Measurements from ENCODE around the gene ASB7.

The ASB7 gene

GRCh38 chr15:100681335-100681746 lies 79.0 kb downstream of the ASB7 start (continued):
- TF ChIP-seq KLF10 (tag by site-specific recombination; IDR thresholded peaks at IDR 0.05) (no peak), ZNF768 (tag by site-specific recombination; IDR thresholded peaks at IDR 0.05) (no peak), ZNF664 (tag by site-specific recombination; IDR thresholded peaks at IDR 0.05) (no peak), ZNF571 (tag by site-specific recombination; IDR thresholded peaks at IDR 0.05) (no peak), ZNF449 (tag by site-specific recombination; IDR thresholded peaks at IDR 0.05) (no peak)

DNA sequence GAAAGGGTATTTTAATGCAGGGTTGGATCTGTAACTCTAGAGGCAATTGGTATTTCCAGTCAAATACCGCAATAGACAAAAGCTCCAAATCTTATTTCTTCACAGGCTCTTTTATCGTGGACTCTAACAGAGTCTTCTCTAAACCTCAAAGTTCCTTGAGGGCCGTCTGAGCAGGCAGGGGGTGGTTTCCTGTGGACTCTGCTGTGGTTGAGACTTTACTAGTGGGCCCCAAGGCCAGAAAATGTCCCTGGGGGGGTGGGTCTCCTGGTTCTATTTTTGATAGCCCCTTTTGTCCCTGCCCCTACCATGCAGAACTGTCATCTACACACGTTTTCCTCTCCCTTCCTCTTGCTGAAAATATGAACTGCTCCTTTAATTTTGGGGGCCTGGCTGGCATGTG lies 80.1 kb downstream of the ASB7 start:
- Histone ChIP-seq H3K9me3 (ENCODE audit: control insufficient read depth, insufficient read depth, low read depth, low read length) (no peaks in the 10 kb centered on the region; the same call in 1 of the 2 replicates), H3K4me3 (ENCODE audit: low read depth, low read length) (no peak overlapping the region), H3K27ac (ENCODE audit: extremely low read depth, low read depth, low read length) (no peak overlapping the region), H3K36me3 (ENCODE audit: control insufficient read depth in 2 of 2, insufficient read depth in 1 of 2, low read length in 2 of 2) (no peaks in the 10 kb centered on the region), H3K4me1 (ENCODE audit: control insufficient read depth, insufficient read depth, low read length) (no peaks in the 10 kb centered on the region)
- TF ChIP-seq ZBTB11 (tag by site-specific recombination; conservative IDR thresholded peaks at IDR 0.05; ENCODE audit: low read depth) (no peak), ZNF837 (tag by site-specific recombination; IDR thresholded peaks at IDR 0.05) (no peak), ZNF112 (tag by site-specific recombination; IDR thresholded peaks at IDR 0.05) (no peak), ZNF473 (tag by site-specific recombination; IDR thresholded peaks at IDR 0.05) (no peak), ZNF664 (tag by site-specific recombination; IDR thresholded peaks at IDR 0.05) (no peak)
- TF ChIP-seq, protein P1, sequence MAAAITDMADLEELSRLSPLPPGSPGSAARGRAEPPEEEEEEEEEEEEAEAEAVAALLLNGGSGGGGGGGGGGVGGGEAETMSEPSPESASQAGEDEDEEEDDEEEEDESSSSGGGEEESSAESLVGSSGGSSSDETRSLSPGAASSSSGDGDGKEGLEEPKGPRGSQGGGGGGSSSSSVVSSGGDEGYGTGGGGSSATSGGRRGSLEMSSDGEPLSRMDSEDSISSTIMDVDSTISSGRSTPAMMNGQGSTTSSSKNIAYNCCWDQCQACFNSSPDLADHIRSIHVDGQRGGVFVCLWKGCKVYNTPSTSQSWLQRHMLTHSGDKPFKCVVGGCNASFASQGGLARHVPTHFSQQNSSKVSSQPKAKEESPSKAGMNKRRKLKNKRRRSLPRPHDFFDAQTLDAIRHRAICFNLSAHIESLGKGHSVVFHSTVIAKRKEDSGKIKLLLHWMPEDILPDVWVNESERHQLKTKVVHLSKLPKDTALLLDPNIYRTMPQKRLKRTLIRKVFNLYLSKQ (tag by site-specific recombination; IDR thresholded peaks at IDR 0.05; ENCODE audit: borderline replicate concordance): no peak
- POLR2A ChIA-PET: no interaction called here
- CTCF ChIA-PET: no interaction called here

DNA sequence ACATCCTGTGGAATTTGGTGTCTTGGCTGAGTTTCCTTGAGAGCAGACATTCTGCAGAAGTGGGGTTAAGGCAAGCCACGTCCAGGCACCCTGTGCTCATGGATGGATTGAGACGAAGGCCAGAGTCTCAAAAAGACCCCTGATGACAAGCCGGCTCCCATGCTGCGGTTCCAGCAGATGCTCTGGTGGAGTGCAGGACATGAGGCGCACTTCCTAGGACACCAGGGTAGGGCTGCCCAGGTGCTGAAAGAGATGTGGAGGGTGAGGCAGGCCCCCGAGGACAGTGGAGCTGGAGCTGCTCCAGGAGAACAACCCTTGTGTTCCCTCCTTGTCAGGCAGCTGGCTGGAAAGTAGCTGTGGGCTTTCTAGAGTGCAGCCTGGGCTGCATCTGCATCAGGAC lies 81.0 kb downstream of the ASB7 start:
- no peak overlapping the region for H3K27ac ChIP-seq (ENCODE audit: extremely low read depth, low read depth, low read length)
- H3K4me3 ChIP-seq (ENCODE audit: low read depth, low read length): no peak overlapping the region
- H3K36me3 ChIP-seq (ENCODE audit: control insufficient read depth in 2 of 2, insufficient read depth in 1 of 2, low read length in 2 of 2): no peaks in the 10 kb centered on the region
- ChIA-PET CTCF (no interaction called here), POLR2A (no interaction called here)
- H3K4me1 ChIP-seq (ENCODE audit: control insufficient read depth, insufficient read depth, low read length): no peaks in the 10 kb centered on the region
- H3K9me3 ChIP-seq (ENCODE audit: control insufficient read depth, insufficient read depth, low read depth, low read length): no peaks in the 10 kb centered on the region; the same call in 1 of the 2 replicates
- TF ChIP-seq ZNF311 (tag by site-specific recombination; IDR thresholded peaks at IDR 0.05; ENCODE audit: borderline replicate concordance) (no peak), ZBTB1 (tag by site-specific recombination; IDR thresholded peaks at IDR 0.05) (no peak), ZNF266 (tag by site-specific recombination; IDR thresholded peaks at IDR 0.05; ENCODE audit: low read depth) (no peak), ZNF416 (tag by site-specific recombination; IDR thresholded peaks at IDR 0.05) (no peak), ZFHX2 (tag by site-specific recombination; conservative IDR thresholded peaks at IDR 0.05) (no peak), ZNF776 (tag by site-specific recombination; IDR thresholded peaks at IDR 0.05; ENCODE audit: borderline replicate concordance) (no peak), ZNF561 (tag by site-specific recombination; IDR thresholded peaks at IDR 0.05; ENCODE audit: borderline replicate concordance) (no peak), ZNF202 (tag by site-specific recombination; IDR thresholded peaks at IDR 0.05; ENCODE audit: borderline replicate concordance) (no peak), ZBTB11 (tag by site-specific recombination; conservative IDR thresholded peaks at IDR 0.05; ENCODE audit: low read depth) (no peak), SALL2 (tag by site-specific recombination; IDR thresholded peaks at IDR 0.05; ENCODE audit: borderline replicate concordance) (no peak), ATF2 (tag by site-specific recombination; IDR thresholded peaks at IDR 0.05; ENCODE audit: low read depth) (no peak)
- TF ChIP-seq, protein P1 (tag by site-specific recombination; IDR thresholded peaks at IDR 0.05; ENCODE audit: borderline replicate concordance): no peak

Measured in HEK293 (cell line).